Left kidney (tissue), 2 donors: ENCODE results near the gene ATF7. TPM values are rescaled to one million over a fixed set of nuclear protein-coding genes. Genes with fewer than 3 reads are reported as not detected.

ENCODE experiments used
- DNase-seq: peaks from one replicate; pipeline ENCODE4 v3.0.0-alpha.2; 2013
- polyA plus RNA-seq: library from polyadenylated mRNA; unstranded; fragments of 120-200 nt; gene quantifications from one replicate; pipeline ENCODE4 v1.2.1, GENCODE V29; 2013; ENCODE audit not compliant: insufficient read length

The ATF7 gene
- polyA plus RNA-seq, 1 donor, result 52.4 TPM

- DNase-seq, result no peak
Observed at GRCh38 chr12:53530920-53531319, 95.3 kb downstream of the ATF7 start.

GRCh38 chr12:53530061-53530460 lies 96.1 kb downstream of the ATF7 start:
- DNase-seq, result no peak

GRCh38 chr12:53524476-53524875 lies 101.7 kb downstream of the ATF7 start:
- no peak for DNase-seq

- DNase-seq, result no peak
Observed at GRCh38 chr12:53523131-53523530, 103.1 kb downstream of the ATF7 start.

- no peak for DNase-seq
Observed at GRCh38 chr12:53518381-53518780, 107.8 kb downstream of the ATF7 start.

- no peak for DNase-seq
Observed at GRCh38 chr12:53516758-53517455, 109.3 kb downstream of the ATF7 start.

- no peak for DNase-seq
Observed at GRCh38 chr12:53515291-53515680, 110.9 kb downstream of the ATF7 start.

- no peak for DNase-seq
Observed at GRCh38 chr12:53514628-53515290, 111.4 kb downstream of the ATF7 start.

- DNase-seq, result no peak
Observed at GRCh38 chr12:53513712-53514410, 112.3 kb downstream of the ATF7 start.

- no peak for DNase-seq
Observed at GRCh38 chr12:53510181-53510812, 115.9 kb downstream of the ATF7 start.

GRCh38 chr12:53508534-53509170 lies 117.5 kb downstream of the ATF7 start:
- DNase-seq, result peak; percentile 87

GRCh38 chr12:53507603-53507885 lies 118.6 kb downstream of the ATF7 start:
- DNase-seq, result no peak

GRCh38 chr12:53506881-53507602 lies 119.1 kb downstream of the ATF7 start, which contains the start of gene NPFF:
Gene NPFF (minus strand): TSS chr12:53507484. CDS start chr12:53507474, 10 bp downstream.
- DNase-seq, result no peak

- no peak for DNase-seq
Observed at GRCh38 chr12:53506450-53506785, 119.8 kb downstream of the ATF7 start.

GRCh38 chr12:53505555-53506449 lies 120.4 kb downstream of the ATF7 start:
- DNase-seq, result no peak

GRCh38 chr12:53505086-53505485 lies 121.1 kb downstream of the ATF7 start:
- DNase-seq, result no peak

GRCh38 chr12:53504004-53504920 lies 121.9 kb downstream of the ATF7 start:
- DNase-seq, result no peak

- DNase-seq, result no peak
Observed at GRCh38 chr12:53502983-53503728, 123.0 kb downstream of the ATF7 start.

GRCh38 chr12:53502331-53502730 lies 123.9 kb downstream of the ATF7 start:
- DNase-seq, result no peak
